Neutrophil (primary cell): ENCODE results near the gene SEL1L3.

Experiments
- H3K27ac ChIP-seq: fragments of 200-600 bp; sonication (generic); 2 replicates; pipeline ENCODE4 v1.5.1; 2016; ENCODE audit warnings: mild to moderate bottlenecking, moderate library complexity
- H3K27me3 ChIP-seq: fragments of 200-600 bp; sonication (generic); 2 replicates; pipeline ENCODE4 v1.6.0; 2016; ENCODE audit warnings: mild to moderate bottlenecking
- H3K36me3 ChIP-seq: fragments of 200-600 bp; sonication (generic); 2 replicates; pipeline ENCODE4 v1.5.1; 2017
- H3K4me1 ChIP-seq, 2 experiments: fragments of 200-600 bp in 1 of 2; sonication (generic) in 1 of 2; 1 replicate in 1 of 2; 2 replicates in 1 of 2; pipeline versions ENCODE4 v1.5.1 to v1.6.1; 2013 to 2016; ENCODE audit warnings: low read depth in 1 of 2, low read length in 1 of 2, mild to moderate bottlenecking in 1 of 2, moderate library complexity in 1 of 2; ENCODE audit not compliant: control insufficient read depth in 1 of 2, insufficient read depth in 1 of 2
- H3K4me3 ChIP-seq, 2 experiments: fragments of 200-600 bp in 1 of 2; sonication (generic) in 1 of 2; 1 replicate in 1 of 2; 2 replicates in 1 of 2; pipeline ENCODE4 v1.5.1; 2013 to 2016; ENCODE audit warnings: low read depth in 1 of 2, low read length in 1 of 2, mild to moderate bottlenecking in 1 of 2, moderate library complexity in 1 of 2
- H3K9me3 ChIP-seq: fragments of 200-600 bp; sonication (generic); 2 replicates; pipeline ENCODE4 v1.5.1; 2016
- TF ChIP-seq, protein P1 (sequence below): fragments of 200-600 bp; sonication (generic); IDR thresholded peaks from 2 replicates; pipeline ENCODE4 v1.5.1; 2016; ENCODE audit warnings: antibody characterized with exemption

Gene SEL1L3

DNA sequence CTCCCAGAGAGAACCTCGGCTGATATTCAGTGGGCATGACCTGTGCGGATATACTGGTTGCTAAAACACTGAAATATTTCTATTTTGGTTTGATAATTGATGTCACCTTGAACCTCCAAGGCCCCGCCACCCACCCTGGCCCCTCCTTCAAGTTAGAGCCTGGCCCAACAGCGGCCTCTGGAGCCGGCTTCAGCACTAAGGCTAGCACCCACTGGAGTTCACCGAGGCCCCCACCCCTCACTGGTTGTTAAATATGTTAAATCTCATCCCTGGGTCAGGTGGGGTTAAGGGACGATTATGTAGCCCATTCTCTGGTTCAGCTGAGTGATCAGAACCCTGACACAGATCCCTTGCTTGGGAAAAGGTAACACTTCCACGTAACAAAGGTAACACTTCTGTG, 24.3 kb downstream of the SEL1L3 start:
- H3K9me3 ChIP-seq = no peaks in the 10 kb centered on the region
- no peaks in the 10 kb centered on the region for H3K27me3 ChIP-seq
- TF ChIP-seq, protein P1, sequence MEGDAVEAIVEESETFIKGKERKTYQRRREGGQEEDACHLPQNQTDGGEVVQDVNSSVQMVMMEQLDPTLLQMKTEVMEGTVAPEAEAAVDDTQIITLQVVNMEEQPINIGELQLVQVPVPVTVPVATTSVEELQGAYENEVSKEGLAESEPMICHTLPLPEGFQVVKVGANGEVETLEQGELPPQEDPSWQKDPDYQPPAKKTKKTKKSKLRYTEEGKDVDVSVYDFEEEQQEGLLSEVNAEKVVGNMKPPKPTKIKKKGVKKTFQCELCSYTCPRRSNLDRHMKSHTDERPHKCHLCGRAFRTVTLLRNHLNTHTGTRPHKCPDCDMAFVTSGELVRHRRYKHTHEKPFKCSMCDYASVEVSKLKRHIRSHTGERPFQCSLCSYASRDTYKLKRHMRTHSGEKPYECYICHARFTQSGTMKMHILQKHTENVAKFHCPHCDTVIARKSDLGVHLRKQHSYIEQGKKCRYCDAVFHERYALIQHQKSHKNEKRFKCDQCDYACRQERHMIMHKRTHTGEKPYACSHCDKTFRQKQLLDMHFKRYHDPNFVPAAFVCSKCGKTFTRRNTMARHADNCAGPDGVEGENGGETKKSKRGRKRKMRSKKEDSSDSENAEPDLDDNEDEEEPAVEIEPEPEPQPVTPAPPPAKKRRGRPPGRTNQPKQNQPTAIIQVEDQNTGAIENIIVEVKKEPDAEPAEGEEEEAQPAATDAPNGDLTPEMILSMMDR = no peak
- no peak overlapping the region for H3K27ac ChIP-seq
- no peaks in the 10 kb centered on the region for H3K36me3 ChIP-seq
- no peaks in the 10 kb centered on the region for H3K4me1 ChIP-seq
- H3K4me3 ChIP-seq = no peak overlapping the region

DNA sequence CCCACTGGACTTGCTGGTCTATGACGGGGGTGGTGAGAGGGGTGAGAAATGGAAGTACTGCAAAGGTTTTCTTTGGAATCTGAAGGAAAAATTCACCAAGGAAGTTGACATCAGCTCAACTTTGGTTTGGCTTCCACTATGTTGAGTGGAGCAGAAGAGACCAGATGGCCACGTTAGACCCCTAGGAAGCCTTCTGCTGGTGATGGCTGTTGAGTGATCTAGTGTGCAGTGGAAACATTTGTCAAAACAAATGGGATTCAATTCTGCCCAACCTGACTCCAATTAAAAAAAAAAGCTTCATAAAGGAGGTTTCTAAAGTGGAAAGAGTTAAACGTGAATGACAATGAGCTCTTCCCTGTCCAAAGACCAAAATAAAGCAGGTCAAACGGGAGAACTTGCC, 25.7 kb downstream of the SEL1L3 start:
- no peak overlapping the region for H3K4me3 ChIP-seq
- H3K27ac ChIP-seq = no peak overlapping the region
- H3K27me3 ChIP-seq = no peaks in the 10 kb centered on the region
- TF ChIP-seq, protein P1 = no peak
- no peaks in the 10 kb centered on the region for H3K4me1 ChIP-seq
- H3K9me3 ChIP-seq = no peaks in the 10 kb centered on the region
- H3K36me3 ChIP-seq = peaks cover 3% of the 10 kb centered on the region

DNA sequence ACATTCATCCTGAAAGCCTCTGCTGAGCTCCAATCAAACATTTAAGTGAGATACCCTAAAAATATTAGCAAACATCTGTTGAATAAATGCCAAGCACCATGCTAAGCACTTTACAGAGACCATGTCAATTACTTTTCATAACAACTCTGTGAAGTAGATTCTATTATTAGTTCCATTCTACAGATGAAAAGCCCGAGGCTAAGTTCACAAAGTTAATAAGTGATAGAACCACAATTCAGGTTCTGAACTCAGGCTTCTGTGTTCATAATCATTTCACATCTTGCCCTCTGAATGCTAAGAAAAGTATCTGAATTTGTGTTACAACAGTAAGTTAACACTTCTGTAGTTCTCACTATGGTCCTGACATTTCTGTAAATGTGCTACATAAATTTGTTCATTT, 27.4 kb downstream of the SEL1L3 start:
- H3K36me3 ChIP-seq = peaks cover 3% of the 10 kb centered on the region
- no peaks in the 10 kb centered on the region for H3K9me3 ChIP-seq
- TF ChIP-seq, protein P1 = no peak
- H3K27me3 ChIP-seq = no peaks in the 10 kb centered on the region
- H3K4me1 ChIP-seq = no peaks in the 10 kb centered on the region
- no peak overlapping the region for H3K27ac ChIP-seq
- no peak overlapping the region for H3K4me3 ChIP-seq

DNA sequence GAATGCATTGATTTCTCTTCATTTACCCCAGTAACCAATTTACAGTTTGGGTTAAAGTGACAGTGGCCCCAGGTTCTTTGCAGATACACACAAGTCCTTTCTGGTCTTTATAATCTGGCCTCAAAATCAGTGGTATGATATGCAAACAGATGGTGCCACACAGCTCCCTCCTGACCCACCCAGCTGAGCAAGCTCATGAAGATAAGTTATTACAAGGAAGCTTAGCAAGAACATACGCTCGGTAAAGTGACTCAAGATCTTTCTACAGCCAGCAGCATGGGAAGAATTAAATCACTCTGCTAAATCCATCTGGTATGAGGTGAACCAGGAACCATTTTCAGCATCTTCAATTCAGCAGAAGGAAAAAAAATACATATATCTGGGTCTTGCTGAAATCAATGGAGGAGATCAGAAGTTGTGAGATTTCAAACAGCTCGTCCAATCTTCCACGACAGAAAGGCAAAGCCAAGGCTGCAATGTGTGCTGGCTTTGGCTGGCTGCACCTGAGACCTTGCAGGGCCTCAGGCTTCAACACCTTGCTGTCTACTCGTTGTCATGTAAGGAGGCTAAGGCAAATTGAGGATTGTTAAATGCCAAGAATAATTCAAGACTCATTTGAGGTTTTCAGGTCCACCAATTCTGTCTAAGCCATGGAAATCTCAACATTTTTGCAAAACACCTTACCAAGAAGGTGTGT, 28.2 kb downstream of the SEL1L3 start:
- Histone ChIP-seq H3K27ac (no peak overlapping the region), H3K4me3 (no peak overlapping the region), H3K36me3 (peaks cover 3% of the 10 kb centered on the region), H3K9me3 (no peaks in the 10 kb centered on the region), H3K4me1 (no peaks in the 10 kb centered on the region), H3K27me3 (no peaks in the 10 kb centered on the region)
- TF ChIP-seq, protein P1 = no peak

DNA sequence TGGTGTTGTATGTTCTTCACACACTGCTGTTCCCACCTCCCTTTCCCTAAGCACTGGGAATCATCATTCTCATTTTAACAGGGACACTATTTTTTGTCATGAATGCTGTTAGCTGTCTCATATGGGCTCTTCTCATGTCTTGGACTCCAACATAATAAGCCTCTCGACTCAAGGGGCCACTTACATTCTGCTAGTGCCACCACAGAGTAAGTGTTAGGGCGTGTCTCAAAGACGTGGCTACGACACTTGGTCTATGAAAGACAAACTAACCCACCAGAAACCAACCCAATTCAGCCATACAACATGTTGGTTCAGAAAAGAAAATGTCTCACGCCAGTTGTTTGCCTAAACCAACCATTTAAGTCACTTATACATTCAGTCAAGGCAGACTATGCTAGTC, 32.2 kb downstream of the SEL1L3 start:
- Histone ChIP-seq H3K36me3 (peaks cover 3% of the 10 kb centered on the region), H3K4me1 (no peaks in the 10 kb centered on the region), H3K4me3 (no peak overlapping the region), H3K27me3 (no peaks in the 10 kb centered on the region), H3K27ac (no peak overlapping the region), H3K9me3 (no peaks in the 10 kb centered on the region)
- TF ChIP-seq, protein P1 = no peak
